ENCODE results near the gene COL16A1. TPM values are rescaled to one million over a fixed set of nuclear protein-coding genes. Genes with fewer than 3 reads are reported as not detected.

COL16A1 gene
- total and polyA plus RNA-seq, 2 of the 13 experiments (the other 11 are each of a cell fraction or from before 2014, with no cell fraction given) = 4.3 to 12.2 TPM

DNA sequence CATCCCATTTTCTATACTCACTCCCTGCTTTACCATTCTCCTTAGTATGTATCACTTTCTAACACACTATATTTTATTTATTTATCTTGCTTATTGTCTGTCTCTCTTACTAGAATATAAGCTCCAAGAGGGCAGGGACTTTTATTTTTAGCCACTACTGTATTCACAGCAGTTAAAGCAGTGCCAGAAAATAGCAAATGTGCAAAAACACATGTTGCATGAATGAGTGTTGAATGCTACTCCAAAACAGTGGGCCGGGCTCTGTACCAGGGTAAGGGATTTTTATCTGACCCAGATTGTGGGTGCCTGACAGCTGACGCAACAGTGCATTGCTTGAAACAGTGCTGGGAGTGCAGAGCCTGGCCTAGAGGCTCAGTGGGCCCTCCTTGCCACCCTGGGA lies 24.7 kb downstream of the COL16A1 start (continued):
- TF ChIP-seq MTF2 (CRISPR knock-in tag; IDR thresholded peaks at IDR 0.05; ENCODE audit: borderline replicate concordance) = no peak
- no peak for TF ChIP-seq FLYWCH1 (CRISPR knock-in tag; IDR thresholded peaks at IDR 0.05)
- TF ChIP-seq ASH2L (IDR thresholded peaks at IDR 0.05; ENCODE audit: insufficient read length, low read depth, low read length) = no peak
- no peak for TF ChIP-seq GTF2F1 (IDR thresholded peaks at IDR 0.05; ENCODE audit: low read length)
- TF ChIP-seq, protein P1, sequence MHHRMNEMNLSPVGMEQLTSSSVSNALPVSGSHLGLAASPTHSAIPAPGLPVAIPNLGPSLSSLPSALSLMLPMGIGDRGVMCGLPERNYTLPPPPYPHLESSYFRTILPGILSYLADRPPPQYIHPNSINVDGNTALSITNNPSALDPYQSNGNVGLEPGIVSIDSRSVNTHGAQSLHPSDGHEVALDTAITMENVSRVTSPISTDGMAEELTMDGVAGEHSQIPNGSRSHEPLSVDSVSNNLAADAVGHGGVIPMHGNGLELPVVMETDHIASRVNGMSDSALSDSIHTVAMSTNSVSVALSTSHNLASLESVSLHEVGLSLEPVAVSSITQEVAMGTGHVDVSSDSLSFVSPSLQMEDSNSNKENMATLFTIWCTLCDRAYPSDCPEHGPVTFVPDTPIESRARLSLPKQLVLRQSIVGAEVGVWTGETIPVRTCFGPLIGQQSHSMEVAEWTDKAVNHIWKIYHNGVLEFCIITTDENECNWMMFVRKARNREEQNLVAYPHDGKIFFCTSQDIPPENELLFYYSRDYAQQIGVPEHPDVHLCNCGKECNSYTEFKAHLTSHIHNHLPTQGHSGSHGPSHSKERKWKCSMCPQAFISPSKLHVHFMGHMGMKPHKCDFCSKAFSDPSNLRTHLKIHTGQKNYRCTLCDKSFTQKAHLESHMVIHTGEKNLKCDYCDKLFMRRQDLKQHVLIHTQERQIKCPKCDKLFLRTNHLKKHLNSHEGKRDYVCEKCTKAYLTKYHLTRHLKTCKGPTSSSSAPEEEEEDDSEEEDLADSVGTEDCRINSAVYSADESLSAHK (CRISPR knock-in tag; IDR thresholded peaks at IDR 0.05; ENCODE audit: borderline replicate concordance) = no peak
- no peak for TF ChIP-seq ATM (IDR thresholded peaks at IDR 0.05; ENCODE audit: borderline replicate concordance)
- no peak for TF ChIP-seq ZNF567 (CRISPR knock-in tag; IDR thresholded peaks at IDR 0.05; ENCODE audit: borderline replicate concordance)
- TF ChIP-seq ARID2 (CRISPR knock-in tag; IDR thresholded peaks at IDR 0.05; ENCODE audit: borderline replicate concordance) = no peak
- TF ChIP-seq ZNF292 (CRISPR knock-in tag; IDR thresholded peaks at IDR 0.05; ENCODE audit: borderline replicate concordance, low read depth) = no peak
- TF ChIP-seq ZNF468 (CRISPR knock-in tag; IDR thresholded peaks at IDR 0.05) = no peak

DNA sequence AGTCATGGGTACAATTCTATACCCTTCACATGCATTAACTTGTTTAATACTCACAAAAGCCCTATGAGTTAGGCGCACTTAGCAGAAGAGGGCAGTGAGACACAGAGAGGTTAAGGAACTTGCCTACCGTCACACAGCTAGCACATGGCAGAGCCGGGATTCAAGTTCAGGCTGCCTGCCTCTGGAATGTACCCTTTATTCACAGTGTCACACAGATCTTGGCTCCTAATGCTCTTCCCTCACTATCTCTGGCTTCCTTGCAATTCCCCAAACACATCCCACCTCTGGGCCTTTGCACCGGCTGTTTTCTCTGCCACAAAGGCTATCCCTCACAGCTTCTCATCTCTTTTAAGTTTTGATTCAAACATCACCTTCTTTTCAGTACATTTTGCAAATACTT lies 25.1 kb downstream of the COL16A1 start:
- no peaks in the 10 kb centered on the region for H4K20me1 ChIP-seq (ENCODE audit: insufficient read depth, low read length)
- BruUV-seq (replicated peaks) = no TSS peak
- TF ChIP-seq ARNT (IDR thresholded peaks at IDR 0.05) (no peak), ZNF768 (CRISPR knock-in tag; IDR thresholded peaks at IDR 0.05) (peak; percentile 63; the same call in 1 of the 2 replicates)
- H3K9ac ChIP-seq (ENCODE audit: insufficient read depth, low read depth, low read length) = no peak overlapping the region
- H3K79me2 ChIP-seq (ENCODE audit: insufficient read depth, low read length) = no peaks in the 10 kb centered on the region
- no peak overlapping the region for H3K4me2 ChIP-seq (ENCODE audit: low read depth, low read length)
- CTCF ChIA-PET (ENCODE audit: low intra/inter-chr PET ratio, low total read pairs) = no interaction called here
- no peaks in the 10 kb centered on the region for H3K36me3 ChIP-seq (replicated peaks in 1 of 2; ENCODE audit: control insufficient read depth in 1 of 2, insufficient read depth in 2 of 2, low read length in 2 of 2)
- H3K27ac ChIP-seq (ENCODE audit: extremely low read length, insufficient read depth, low read length) = no peak overlapping the region
- H3K4me1 ChIP-seq (ENCODE audit: insufficient read depth, low read length) = no peaks in the 10 kb centered on the region
- DNase-seq (ENCODE audit: low spot score) (no peak), ATAC-seq (no peak), FAIRE-seq (no peak)
- no peak overlapping the region for H3K4me3 ChIP-seq (replicated peaks in 1 of 3; ENCODE audit: insufficient read depth in 1 of 3, low read depth in 2 of 3, low read length in 3 of 3)
- in situ Hi-C loops (cut with HindIII; ENCODE audit: extremely low pct_ligation_motif_present, low pct_unique_long_range_greater_than_20kb) = no loop called here
- POLR2A ChIA-PET = interaction anchor here (1.2 to 2.1 kb wide), 2 partner anchors 26 to 37 kb away, joined by 3 to 7 read pairs; partner anchors contain the start of gene COL16A1
- no peak overlapping the region for H2AFZ ChIP-seq (ENCODE audit: low read length)
- WGBS (ENCODE audit: low lambda C conversion rate) = 93% methylated on average over 4 of the region's 4 CpGs
- H3K9me3 ChIP-seq (ENCODE audit: low read length) = no peaks in the 10 kb centered on the region
- intact Hi-C loops (cut with micrococcal nuclease; ENCODE audit: unreplicated experiment) = no loop called here
- H3K27me3 ChIP-seq (ENCODE audit: control insufficient read depth in 1 of 2, insufficient read depth in 2 of 2, low read length in 2 of 2) = no peaks in the 10 kb centered on the region
